SK-N-SH treated with all-trans-retinoic acid at 6 μM for 48 hours (cell line): ENCODE measurements around the gene SYNRG.
A peak's percentile ranks its signal among the peaks of the same experiment; 100 is the strongest.

Experiments used
- ATAC-seq: fragments of 200-7000 bp; cut with Tn5 transposase; 3 replicates; pipeline ENCODE4 v1.9.1; 2020; ENCODE audit warnings: mild to moderate bottlenecking, moderate library complexity
- ARNTL ChIP-seq: fragments of 450-650 bp; formaldehyde crosslinking; IDR thresholded peaks from 2 replicates; pipeline ENCODE4 v1.5.0; 2020; ENCODE audit warnings: low read depth, mild to moderate bottlenecking, moderate library complexity, borderline replicate concordance
- BACH2 ChIP-seq: fragments of 250-450 bp; sonication (Bioruptor Pico); IDR thresholded peaks from 2 replicates; pipeline ENCODE4 v1.9.0; 2021; ENCODE audit warnings: mild to moderate bottlenecking, borderline replicate concordance
- CREB5 ChIP-seq: fragments of 250-450 bp; sonication (Bioruptor Pico); IDR thresholded peaks from 2 replicates; pipeline ENCODE4 v1.5.1; 2020; ENCODE audit warnings: low read depth, mild to moderate bottlenecking, moderate library complexity
- CSDC2 ChIP-seq: fragments of 250-450 bp; sonication (Bioruptor Pico); IDR thresholded peaks from 2 replicates; pipeline ENCODE4 v1.5.0; 2020; ENCODE audit warnings: mild to moderate bottlenecking, moderate library complexity
- CSRNP3 ChIP-seq: fragments of 250-450 bp; sonication (Bioruptor Pico); IDR thresholded peaks from 2 replicates; pipeline ENCODE4 v1.5.1; 2021; ENCODE audit warnings: mild to moderate bottlenecking, moderate library complexity
- ESRRG ChIP-seq: fragments of 250-450 bp; sonication (Bioruptor Pico); IDR thresholded peaks from 2 replicates; pipeline ENCODE4 v1.6.1; 2021; ENCODE audit warnings: mild to moderate bottlenecking
- GLIS3 ChIP-seq: fragments of 250-450 bp; sonication (Bioruptor Pico); IDR thresholded peaks from 2 replicates; pipeline ENCODE4 v1.5.0; 2020; ENCODE audit warnings: mild to moderate bottlenecking, moderate library complexity
- ISL1 ChIP-seq: fragments of 250-450 bp; sonication (Bioruptor Pico); IDR thresholded peaks from 2 replicates; pipeline ENCODE4 v2.1.2; 2022; ENCODE audit warnings: mild to moderate bottlenecking, moderate library complexity
- OSR1 ChIP-seq: fragments of 250-450 bp; sonication (Bioruptor Pico); IDR thresholded peaks from 2 replicates; pipeline ENCODE4 v1.8.0; 2022; ENCODE audit warnings: moderate library complexity, mild to moderate bottlenecking, inconsistent platforms
- PATZ1 ChIP-seq: fragments of 250-450 bp; sonication (Bioruptor Pico); IDR thresholded peaks from 2 replicates; pipeline ENCODE4 v1.8.0; 2020; ENCODE audit warnings: mild to moderate bottlenecking, moderate library complexity, borderline replicate concordance
- POU6F1 ChIP-seq: fragments of 250-450 bp; sonication (Bioruptor Pico); IDR thresholded peaks from 2 replicates; pipeline ENCODE4 v1.8.0; 2021; ENCODE audit warnings: low read depth, mild to moderate bottlenecking, moderate library complexity, borderline replicate concordance
- PPARA ChIP-seq: fragments of 250-450 bp; sonication (Bioruptor Pico); IDR thresholded peaks from 2 replicates; pipeline ENCODE4 v1.5.0; 2020; ENCODE audit warnings: mild to moderate bottlenecking, borderline replicate concordance
- RARB ChIP-seq: fragments of 250-450 bp; sonication (Bioruptor Pico); IDR thresholded peaks from 2 replicates; pipeline ENCODE4 v1.8.0; 2021; ENCODE audit warnings: mild to moderate bottlenecking, moderate library complexity
- SNAI2 ChIP-seq: fragments of 250-450 bp; sonication (Bioruptor Pico); IDR thresholded peaks from 2 replicates; pipeline ENCODE4 v1.5.0; 2020; ENCODE audit warnings: mild to moderate bottlenecking, moderate library complexity
- TCF4 ChIP-seq: fragments of 250-450 bp; sonication (Bioruptor Pico); IDR thresholded peaks from 2 replicates; pipeline ENCODE4 v1.8.0; 2021; ENCODE audit warnings: mild to moderate bottlenecking, moderate library complexity, borderline replicate concordance
- TOX ChIP-seq: fragments of 250-450 bp; sonication (Bioruptor Pico); IDR thresholded peaks from 2 replicates; pipeline ENCODE4 v1.8.0; 2021; ENCODE audit warnings: mild to moderate bottlenecking, moderate library complexity, borderline replicate concordance
- TSHZ2 ChIP-seq: fragments of 250-450 bp; sonication (Bioruptor Pico); IDR thresholded peaks from 2 replicates; pipeline ENCODE4 v1.5.0; 2020; ENCODE audit warnings: mild to moderate bottlenecking, moderate library complexity
- ZC3H10 ChIP-seq: fragments of 250-450 bp; sonication (Bioruptor Pico); IDR thresholded peaks from 2 replicates; pipeline ENCODE4 v1.5.1; 2021; ENCODE audit warnings: mild to moderate bottlenecking, moderate library complexity
- ZFP3 ChIP-seq: fragments of 250-450 bp; sonication (Bioruptor Pico); IDR thresholded peaks from 2 replicates; pipeline ENCODE4 v1.5.0; 2020; ENCODE audit warnings: mild to moderate bottlenecking, moderate library complexity
- ZFP30 ChIP-seq: fragments of 450-650 bp; formaldehyde crosslinking; IDR thresholded peaks from 2 replicates; pipeline ENCODE4 v1.5.0; 2022; ENCODE audit warnings: mild to moderate bottlenecking, moderate library complexity
- ZNF565 ChIP-seq: fragments of 450-650 bp; formaldehyde crosslinking; conservative IDR thresholded peaks from 2 replicates; pipeline ENCODE4 v1.5.0; 2020; ENCODE audit warnings: low read depth, mild to moderate bottlenecking, moderate library complexity
- ZNF70 ChIP-seq: fragments of 450-650 bp; formaldehyde crosslinking; IDR thresholded peaks from 2 replicates; pipeline ENCODE4 v1.5.0; 2020; ENCODE audit warnings: mild to moderate bottlenecking, moderate library complexity
- ZNF8 ChIP-seq: fragments of 450-650 bp; formaldehyde crosslinking; IDR thresholded peaks from 2 replicates; pipeline ENCODE4 v1.5.0; 2020; ENCODE audit warnings: mild to moderate bottlenecking, moderate library complexity

SYNRG gene

GRCh38 chr17:37609170-37610040, at the start of gene SYNRG:
Gene SYNRG (minus strand): TSS chr17:37609418. CDS start chr17:37609355, 63 bp downstream.
- TF ChIP-seq SNAI2 (CRISPR knock-in tag) (no peak; the same call in 1 of the 2 replicates), TCF4 (CRISPR knock-in tag) (no peak), TSHZ2 (CRISPR knock-in tag) (peak; percentile 65), OSR1 (CRISPR knock-in tag) (no peak), CSRNP3 (CRISPR knock-in tag) (no peak), BACH2 (no peak), ZNF70 (CRISPR knock-in tag) (no peak), CREB5 (CRISPR knock-in tag) (no peak), CSDC2 (CRISPR knock-in tag) (no peak), ZC3H10 (no peak), PPARA (CRISPR knock-in tag) (no peak), GLIS3 (peak; percentile 92; the same call in 1 of the 2 replicates), ZFP3 (CRISPR knock-in tag) (peak; percentile 67; the same call in 1 of the 2 replicates), ARNTL (peak; percentile 78; the same call in 1 of the 2 replicates), ESRRG (CRISPR knock-in tag) (no peak; the same call in 1 of the 2 replicates), PATZ1 (CRISPR knock-in tag) (no peak), ISL1 (CRISPR knock-in tag) (peak; percentile 17; the same call in 1 of the 2 replicates), POU6F1 (no peak), ZFP30 (CRISPR knock-in tag) (no peak), ZNF565 (no peak), TOX (CRISPR knock-in tag) (no peak), RARB (CRISPR knock-in tag) (no peak), ZNF8 (no peak)
- TF ChIP-seq, all 23 proteins: peak for 5

GRCh38 chr17:37657202-37657601, 48.0 kb upstream of the SYNRG start:
- ATAC-seq: no peak
- no peak for TF ChIP-seq ZFP30 (CRISPR knock-in tag)
- no peak for TF ChIP-seq ZNF70 (CRISPR knock-in tag)
- TF ChIP-seq CSDC2 (CRISPR knock-in tag): no peak
- no peak for TF ChIP-seq PATZ1 (CRISPR knock-in tag)

More at GRCh38 chr17:37609170-37610040, at the start of gene SYNRG:
- peak; percentile 95 for ATAC-seq
